GM19193 (cell line): Measurements from ENCODE around the gene CCDC177.

ENCODE experiments used
- POLR2A ChIP-seq: IDR thresholded peaks from 4 replicates; pipeline ENCODE4 v1.6.1; 2011; ENCODE audit not compliant: insufficient read depth, insufficient read length; ENCODE audit errors: extremely low read depth

Gene CCDC177

GRCh38 chr14:69579476-69579875 lies 4.8 kb upstream of the CCDC177 start:
- no peak for TF ChIP-seq POLR2A

GRCh38 chr14:69574954-69575295 lies 254 bp upstream of the CCDC177 start:
- no peak for TF ChIP-seq POLR2A

GRCh38 chr14:69573831-69574262 lies 824 bp downstream of the CCDC177 start:
- no peak for TF ChIP-seq POLR2A

GRCh38 chr14:69573205-69573830 lies 1.4 kb downstream of the CCDC177 start:
- no peak for TF ChIP-seq POLR2A

GRCh38 chr14:69572841-69573135 lies 1.9 kb downstream of the CCDC177 start:
- no peak for TF ChIP-seq POLR2A

- no peak for TF ChIP-seq POLR2A
These were observed 2.4 kb downstream of the CCDC177 start for GRCh38 chr14:69572030-69572840.

- TF ChIP-seq POLR2A: no peak
These were observed 3.1 kb downstream of the CCDC177 start for GRCh38 chr14:69571449-69572029.

- no peak for TF ChIP-seq POLR2A
These were observed 3.8 kb downstream of the CCDC177 start for GRCh38 chr14:69570836-69571330.

GRCh38 chr14:69569859-69570258 lies 4.8 kb downstream of the CCDC177 start:
- TF ChIP-seq POLR2A: no peak

GRCh38 chr14:69567563-69567962 lies 7.1 kb downstream of the CCDC177 start:
- no peak for TF ChIP-seq POLR2A

GRCh38 chr14:69561893-69562292 lies 12.8 kb downstream of the CCDC177 start:
- TF ChIP-seq POLR2A: no peak

GRCh38 chr14:69560826-69561225 lies 13.8 kb downstream of the CCDC177 start:
- no peak for TF ChIP-seq POLR2A

- TF ChIP-seq POLR2A: no peak
These were observed 15.1 kb downstream of the CCDC177 start for GRCh38 chr14:69559581-69560011.

- TF ChIP-seq POLR2A: no peak
These were observed 15.9 kb downstream of the CCDC177 start for GRCh38 chr14:69558774-69559173.

- no peak for TF ChIP-seq POLR2A
These were observed 20.2 kb downstream of the CCDC177 start for GRCh38 chr14:69554500-69554899.

GRCh38 chr14:69553252-69553651 lies 21.4 kb downstream of the CCDC177 start:
- TF ChIP-seq POLR2A: no peak

- TF ChIP-seq POLR2A: no peak
These were observed 23.2 kb downstream of the CCDC177 start for GRCh38 chr14:69551511-69551910.

GRCh38 chr14:69548566-69548965 lies 26.1 kb downstream of the CCDC177 start:
- TF ChIP-seq POLR2A: no peak
